HCT116 (cell line): ENCODE measurements around the gene MFSD1. TPM values are rescaled to one million over a fixed set of nuclear protein-coding genes. Genes with fewer than 3 reads are reported as not detected.

Source experiments
- ATAC-seq: fragments of 200-7000 bp; cut with Tn5 transposase; 2 replicates; pipeline ENCODE4 v1.9.1; 2020; ENCODE audit warnings: mild to moderate bottlenecking, moderate library complexity
- BruUV-seq: library from RNA; stranded (reverse); fragments of 400-500 nt; replicated peaks from 2 replicates; lab custom pipeline; 2021; lab: Mats Ljungman, UMichigan
- CTCF ChIA-PET: fragments of 300-600 bp; sonication (Branson Sonifier 250); formaldehyde crosslinking; loops from one replicate; lab custom pipeline; 2021; ENCODE audit warnings: antibody characterized with exemption; lab: Charles Lee
- POLR2A ChIA-PET: fragments of 300-600, 350-600 bp; sonication (Branson Sonifier 250); formaldehyde crosslinking; loops from one replicate; lab custom pipeline; 2021; ENCODE audit warnings: antibody characterized with exemption; lab: Charles Lee
- RAD21 ChIA-PET, 2 experiments: fragments of 300-600 bp; sonication (Branson Sonifier 250); formaldehyde crosslinking; loops; one replicate each; lab custom pipeline; 2023; ENCODE audit warnings: low total read pairs in 2 of 2; ENCODE audit not compliant: uncharacterized antibody in 2 of 2, unreplicated experiment in 2 of 2, low non-redundant PET in 1 of 2; lab: Charles Lee
- DNase-seq: peaks from one replicate; pipeline ENCODE4 v3.0.0-alpha.2; 2010; ENCODE audit warnings: low read depth, low spot score
- H2AFZ ChIP-seq: fragments of 200-600 bp; shearing (Covaris generic), sonication (generic); 2 replicates; pipeline ENCODE4 v1.6.1; 2017; ENCODE audit warnings: low read depth, mixed run types, mixed read lengths, antibody characterized with exemption, low read length; ENCODE audit not compliant: poor library complexity, severe bottlenecking
- H3K27ac ChIP-seq: 2 replicates; pipeline ENCODE4 v1.5.1; 2012; ENCODE audit warnings: low read depth, low read length
- H3K27me3 ChIP-seq: fragments of 200-600 bp; sonication (generic); 2 replicates; pipeline ENCODE4 v1.6.1; 2016; ENCODE audit warnings: mixed run types, low read length, mixed read lengths; ENCODE audit not compliant: insufficient read depth
- H3K36me3 ChIP-seq, 2 experiments: fragments of 200-500 bp in 1 of 2; fragments of 200-600 bp in 1 of 2; sonication (Bioruptor generic) in 1 of 2; sonication (generic) in 1 of 2; 2 replicates each; pipeline versions ENCODE4 v1.5.1 to v1.6.1; 2014 to 2016; ENCODE audit warnings: low read length in 2 of 2, inconsistent platforms in 1 of 2, mixed read lengths in 1 of 2, mixed run types in 1 of 2; ENCODE audit not compliant: insufficient read depth in 2 of 2, control insufficient read depth in 1 of 2
- H3K4me1 ChIP-seq, 2 experiments: fragments of 200-600 bp in 1 of 2; sonication (generic) in 1 of 2; 2 replicates each; pipeline versions ENCODE4 v1.5.1 to v1.6.1; 2012 to 2017; ENCODE audit warnings: low read length in 2 of 2, inconsistent platforms in 1 of 2, mild to moderate bottlenecking in 1 of 2, mixed read lengths in 1 of 2, mixed run types in 1 of 2, moderate library complexity in 1 of 2; ENCODE audit not compliant: insufficient read depth in 2 of 2, control insufficient read depth in 1 of 2
- H3K4me2 ChIP-seq: fragments of 200-600 bp; sonication (generic); 2 replicates; pipeline ENCODE4 v1.6.1; 2017; ENCODE audit warnings: mixed run types, low read length, mixed read lengths
- H3K4me3 ChIP-seq, 2 experiments: fragments of 200-600 bp in 1 of 2; sonication (generic) in 1 of 2; replicated peaks in 1 of 2; 2 replicates each; pipeline ENCODE4 v1.5.1; 2011 to 2016; ENCODE audit warnings: low read length in 2 of 2, control low read depth in 1 of 2, low read depth in 1 of 2, mild to moderate bottlenecking in 1 of 2, mixed read lengths in 1 of 2, mixed run types in 1 of 2
- H3K79me2 ChIP-seq: fragments of 200-600 bp; sonication (generic); 2 replicates; pipeline ENCODE4 v1.6.1; 2017; ENCODE audit warnings: mild to moderate bottlenecking, mixed run types, low read length, moderate library complexity, mixed read lengths; ENCODE audit not compliant: insufficient read depth
- H3K9ac ChIP-seq: fragments of 200-600 bp; sonication (generic); 2 replicates; pipeline ENCODE4 v1.6.1; 2016; ENCODE audit warnings: low read length, mixed read lengths
- H3K9me2 ChIP-seq: fragments of 200-600 bp; sonication (generic), shearing (Covaris generic); 2 replicates; pipeline ENCODE4 v1.6.1; 2017; ENCODE audit warnings: mixed run types, mild to moderate bottlenecking, moderate library complexity; ENCODE audit not compliant: insufficient read depth
- H3K9me3 ChIP-seq, 2 experiments: fragments of 200-500 bp in 1 of 2; fragments of 200-600 bp in 1 of 2; sonication (Bioruptor generic) in 1 of 2; sonication (generic) in 1 of 2; 2 replicates each; pipeline ENCODE4 v1.6.1; 2014 to 2017; ENCODE audit warnings: low read length in 2 of 2, mixed read lengths in 2 of 2, inconsistent platforms in 1 of 2, low read depth in 1 of 2, mild to moderate bottlenecking in 1 of 2, mixed run types in 1 of 2, moderate library complexity in 1 of 2; ENCODE audit not compliant: control insufficient read depth in 1 of 2, insufficient read depth in 1 of 2
- H4K20me1 ChIP-seq: fragments of 200-600 bp; sonication (generic), shearing (Covaris generic); 2 replicates; pipeline ENCODE4 v1.6.1; 2017; ENCODE audit warnings: mixed run types, mild to moderate bottlenecking, moderate library complexity; ENCODE audit not compliant: insufficient read depth
- ATF3 ChIP-seq: IDR thresholded peaks from 2 replicates; pipeline ENCODE4 v1.6.1; 2012
- EGR1 ChIP-seq: IDR thresholded peaks from 2 replicates; pipeline ENCODE4 v1.6.1; 2012; ENCODE audit warnings: low read depth
- ELF1 ChIP-seq: IDR thresholded peaks from 2 replicates; pipeline ENCODE4 v1.6.1; 2012; ENCODE audit warnings: low read depth, borderline replicate concordance
- EZH2phosphoT487 ChIP-seq: fragments of 200-600 bp; IDR thresholded peaks from 2 replicates; pipeline ENCODE4 v1.6.1; 2018; ENCODE audit warnings: antibody characterized with exemption, borderline replicate concordance
- JUND ChIP-seq: IDR thresholded peaks from 2 replicates; pipeline ENCODE4 v1.6.1; 2012
- POLR2A ChIP-seq: IDR thresholded peaks from 2 replicates; pipeline ENCODE4 v1.7.0; 2011; ENCODE audit warnings: borderline replicate concordance; ENCODE audit not compliant: insufficient read depth, insufficient read length; ENCODE audit errors: extremely low read depth
- RAD21 ChIP-seq: IDR thresholded peaks from 2 replicates; pipeline ENCODE4 v1.6.1; 2012; ENCODE audit warnings: low read depth, mild to moderate bottlenecking
- SIN3A ChIP-seq: IDR thresholded peaks from 2 replicates; pipeline ENCODE4 v1.6.1; 2012; ENCODE audit warnings: low read depth
- SP1 ChIP-seq: IDR thresholded peaks from 2 replicates; pipeline ENCODE4 v1.6.1; 2012; ENCODE audit warnings: low read depth
- SRF ChIP-seq: IDR thresholded peaks from 2 replicates; pipeline ENCODE4 v1.6.1; 2012; ENCODE audit warnings: low read depth
- YY1 ChIP-seq: IDR thresholded peaks from 2 replicates; pipeline ENCODE4 v1.6.1; 2011; ENCODE audit warnings: low read length, low read depth, moderate library complexity, mild to moderate bottlenecking; ENCODE audit not compliant: insufficient replicate concordance; ENCODE audit errors: extremely low read depth
- intact Hi-C: fragments of 100-400 bp; cut with micrococcal nuclease; formaldehyde crosslinking; loops from 2 replicates; pipeline ENCODE4 v1.10.0; 2022
- total RNA-seq: library from RNA; stranded (reverse); gene quantifications from one replicate; pipeline ENCODE4 v1.2.1, GENCODE V29; 2021; ENCODE audit not compliant: unreplicated experiment
- TF ChIP-seq, protein P1 (sequence below): IDR thresholded peaks from 2 replicates; pipeline ENCODE4 v1.6.1; 2011; ENCODE audit warnings: mild to moderate bottlenecking, low read length, moderate library complexity; ENCODE audit not compliant: insufficient replicate concordance; ENCODE audit errors: extremely low read depth
- TF ChIP-seq, protein P2 (sequence below): IDR thresholded peaks from 2 replicates; pipeline ENCODE4 v1.6.1; 2012; ENCODE audit warnings: low read depth
- TF ChIP-seq, protein P3 (sequence below): IDR thresholded peaks from 2 replicates; pipeline ENCODE4 v1.6.1; 2012
- TF ChIP-seq, protein P4 (sequence below), 3 experiments: fragments of 200-600 bp in 1 of 3; sonication (generic) in 1 of 3; IDR thresholded peaks in 2 of 3; conservative IDR thresholded peaks in 1 of 3; 2 replicates each; pipeline ENCODE4 v1.5.1; 2012 to 2017; ENCODE audit warnings: low read depth in 2 of 3, low read length in 2 of 3, antibody characterized with exemption in 1 of 3, borderline replicate concordance in 1 of 3, control low read depth in 1 of 3, mild to moderate bottlenecking in 1 of 3, mixed read lengths in 1 of 3, mixed run types in 1 of 3, moderate library complexity in 1 of 3; ENCODE audit not compliant: insufficient read depth in 1 of 3

Gene MFSD1
- total RNA-seq, 1 experiment from 2014 or later = 12.8 TPM

GRCh38 chr3:158836312-158836711, 34.5 kb downstream of the MFSD1 start:
- ATAC-seq (no peak), DNase-seq (no peak)
- no peaks in the 10 kb centered on the region for H4K20me1 ChIP-seq
- no peak overlapping the region for H3K27ac ChIP-seq
- no peak overlapping the region for H3K4me3 ChIP-seq
- no peaks in the 10 kb centered on the region for H3K79me2 ChIP-seq
- no peaks in the 10 kb centered on the region for H3K27me3 ChIP-seq
- H3K9ac ChIP-seq = no peak overlapping the region
- RAD21 ChIA-PET = no interaction called here
- intact Hi-C loops = no loop called here
- BruUV-seq = no TSS peak
- TF ChIP-seq ELF1 = no peak
- TF ChIP-seq, protein P1, sequence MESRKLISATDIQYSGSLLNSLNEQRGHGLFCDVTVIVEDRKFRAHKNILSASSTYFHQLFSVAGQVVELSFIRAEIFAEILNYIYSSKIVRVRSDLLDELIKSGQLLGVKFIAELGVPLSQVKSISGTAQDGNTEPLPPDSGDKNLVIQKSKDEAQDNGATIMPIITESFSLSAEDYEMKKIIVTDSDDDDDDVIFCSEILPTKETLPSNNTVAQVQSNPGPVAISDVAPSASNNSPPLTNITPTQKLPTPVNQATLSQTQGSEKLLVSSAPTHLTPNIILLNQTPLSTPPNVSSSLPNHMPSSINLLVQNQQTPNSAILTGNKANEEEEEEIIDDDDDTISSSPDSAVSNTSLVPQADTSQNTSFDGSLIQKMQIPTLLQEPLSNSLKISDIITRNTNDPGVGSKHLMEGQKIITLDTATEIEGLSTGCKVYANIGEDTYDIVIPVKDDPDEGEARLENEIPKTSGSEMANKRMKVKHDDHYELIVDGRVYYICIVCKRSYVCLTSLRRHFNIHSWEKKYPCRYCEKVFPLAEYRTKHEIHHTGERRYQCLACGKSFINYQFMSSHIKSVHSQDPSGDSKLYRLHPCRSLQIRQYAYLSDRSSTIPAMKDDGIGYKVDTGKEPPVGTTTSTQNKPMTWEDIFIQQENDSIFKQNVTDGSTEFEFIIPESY = no peak
- TF ChIP-seq RAD21 = no peak
- no peak for TF ChIP-seq EZH2phosphoT487
- TF ChIP-seq SP1 = no peak
- TF ChIP-seq, protein P2, sequence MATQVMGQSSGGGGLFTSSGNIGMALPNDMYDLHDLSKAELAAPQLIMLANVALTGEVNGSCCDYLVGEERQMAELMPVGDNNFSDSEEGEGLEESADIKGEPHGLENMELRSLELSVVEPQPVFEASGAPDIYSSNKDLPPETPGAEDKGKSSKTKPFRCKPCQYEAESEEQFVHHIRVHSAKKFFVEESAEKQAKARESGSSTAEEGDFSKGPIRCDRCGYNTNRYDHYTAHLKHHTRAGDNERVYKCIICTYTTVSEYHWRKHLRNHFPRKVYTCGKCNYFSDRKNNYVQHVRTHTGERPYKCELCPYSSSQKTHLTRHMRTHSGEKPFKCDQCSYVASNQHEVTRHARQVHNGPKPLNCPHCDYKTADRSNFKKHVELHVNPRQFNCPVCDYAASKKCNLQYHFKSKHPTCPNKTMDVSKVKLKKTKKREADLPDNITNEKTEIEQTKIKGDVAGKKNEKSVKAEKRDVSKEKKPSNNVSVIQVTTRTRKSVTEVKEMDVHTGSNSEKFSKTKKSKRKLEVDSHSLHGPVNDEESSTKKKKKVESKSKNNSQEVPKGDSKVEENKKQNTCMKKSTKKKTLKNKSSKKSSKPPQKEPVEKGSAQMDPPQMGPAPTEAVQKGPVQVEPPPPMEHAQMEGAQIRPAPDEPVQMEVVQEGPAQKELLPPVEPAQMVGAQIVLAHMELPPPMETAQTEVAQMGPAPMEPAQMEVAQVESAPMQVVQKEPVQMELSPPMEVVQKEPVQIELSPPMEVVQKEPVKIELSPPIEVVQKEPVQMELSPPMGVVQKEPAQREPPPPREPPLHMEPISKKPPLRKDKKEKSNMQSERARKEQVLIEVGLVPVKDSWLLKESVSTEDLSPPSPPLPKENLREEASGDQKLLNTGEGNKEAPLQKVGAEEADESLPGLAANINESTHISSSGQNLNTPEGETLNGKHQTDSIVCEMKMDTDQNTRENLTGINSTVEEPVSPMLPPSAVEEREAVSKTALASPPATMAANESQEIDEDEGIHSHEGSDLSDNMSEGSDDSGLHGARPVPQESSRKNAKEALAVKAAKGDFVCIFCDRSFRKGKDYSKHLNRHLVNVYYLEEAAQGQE = no peak
- TF ChIP-seq SIN3A = no peak
- no peak for TF ChIP-seq EGR1
- TF ChIP-seq YY1 = no peak
- TF ChIP-seq POLR2A = no peak
- no peak for TF ChIP-seq JUND
- TF ChIP-seq, protein P3, sequence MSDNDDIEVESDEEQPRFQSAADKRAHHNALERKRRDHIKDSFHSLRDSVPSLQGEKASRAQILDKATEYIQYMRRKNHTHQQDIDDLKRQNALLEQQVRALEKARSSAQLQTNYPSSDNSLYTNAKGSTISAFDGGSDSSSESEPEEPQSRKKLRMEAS = no peak
- TF ChIP-seq, protein P4, sequence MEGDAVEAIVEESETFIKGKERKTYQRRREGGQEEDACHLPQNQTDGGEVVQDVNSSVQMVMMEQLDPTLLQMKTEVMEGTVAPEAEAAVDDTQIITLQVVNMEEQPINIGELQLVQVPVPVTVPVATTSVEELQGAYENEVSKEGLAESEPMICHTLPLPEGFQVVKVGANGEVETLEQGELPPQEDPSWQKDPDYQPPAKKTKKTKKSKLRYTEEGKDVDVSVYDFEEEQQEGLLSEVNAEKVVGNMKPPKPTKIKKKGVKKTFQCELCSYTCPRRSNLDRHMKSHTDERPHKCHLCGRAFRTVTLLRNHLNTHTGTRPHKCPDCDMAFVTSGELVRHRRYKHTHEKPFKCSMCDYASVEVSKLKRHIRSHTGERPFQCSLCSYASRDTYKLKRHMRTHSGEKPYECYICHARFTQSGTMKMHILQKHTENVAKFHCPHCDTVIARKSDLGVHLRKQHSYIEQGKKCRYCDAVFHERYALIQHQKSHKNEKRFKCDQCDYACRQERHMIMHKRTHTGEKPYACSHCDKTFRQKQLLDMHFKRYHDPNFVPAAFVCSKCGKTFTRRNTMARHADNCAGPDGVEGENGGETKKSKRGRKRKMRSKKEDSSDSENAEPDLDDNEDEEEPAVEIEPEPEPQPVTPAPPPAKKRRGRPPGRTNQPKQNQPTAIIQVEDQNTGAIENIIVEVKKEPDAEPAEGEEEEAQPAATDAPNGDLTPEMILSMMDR (IDR thresholded peaks at IDR 0.05 in 2 of 3, conservative IDR thresholded peaks at IDR 0.05 in 1 of 3; ENCODE audit: borderline replicate concordance in 1 of 3, insufficient read depth in 1 of 3, low read depth in 2 of 3, low read length in 2 of 3) = no peak
- no peak for TF ChIP-seq ATF3
- TF ChIP-seq SRF = no peak
- CTCF ChIA-PET = no interaction called here
- no peaks in the 10 kb centered on the region for H3K9me3 ChIP-seq
- POLR2A ChIA-PET = no interaction called here
- H3K9me2 ChIP-seq = no peaks in the 10 kb centered on the region
- no peak overlapping the region for H2AFZ ChIP-seq
- no peaks in the 10 kb centered on the region for H3K4me1 ChIP-seq
- no peak overlapping the region for H3K4me2 ChIP-seq
- no peaks in the 10 kb centered on the region for H3K36me3 ChIP-seq
